Stimulated activated naive CD8-positive, alpha-beta T cell treated with anti-CD3 and anti-CD28 coated beads, Interleukin-15, amount 100 ng/mL, for 72 hours (primary cell): ENCODE results near the gene CCL17.
A peak's percentile ranks its signal among the peaks of the same experiment; 100 is the strongest.

Experiments used
- ATAC-seq: fragments of 150-1000 bp; cut with Tn5 transposase; 2 replicates; pipeline ENCODE4 v1.10.0; 2021; ENCODE audit warnings: mild to moderate bottlenecking, moderate library complexity
- DNase-seq, 2 donors: peaks; one replicate each; pipeline ENCODE4 v3.0.0; 2021 to 2022
- H3K27ac Mint-ChIP-seq, 2 donors: one replicate each; pipeline ENCODE4 v1.8.0; 2022; ENCODE audit warnings: mild to moderate bottlenecking in 2 of 2, mixed read lengths in 2 of 2, moderate library complexity in 2 of 2
- H3K27me3 Mint-ChIP-seq: one replicate; pipeline ENCODE4 v1.8.0; 2022; ENCODE audit warnings: mixed read lengths
- H3K4me1 Mint-ChIP-seq: one replicate; pipeline ENCODE4 v1.8.0; 2022; ENCODE audit warnings: mild to moderate bottlenecking, mixed read lengths
- H3K4me3 Mint-ChIP-seq, 2 donors: one replicate each; pipeline ENCODE4 v1.8.0; 2022; ENCODE audit warnings: mild to moderate bottlenecking in 2 of 2, mixed read lengths in 2 of 2, moderate library complexity in 1 of 2
- H3K9me3 Mint-ChIP-seq, 2 donors: one replicate each; pipeline ENCODE4 v1.8.0; 2022; ENCODE audit warnings: mixed read lengths in 2 of 2

The CCL17 gene

GRCh38 chr16:57407521-57408353 is 3.2 kb downstream of the CCL17 start:
- no peaks in the 10 kb centered on the region for H3K9me3 Mint-ChIP-seq
- ATAC-seq (no peak), DNase-seq (no peak)
- peaks cover 15% of the 10 kb centered on the region for H3K4me1 Mint-ChIP-seq
- no peak overlapping the region for H3K27ac Mint-ChIP-seq
- no peak overlapping the region for H3K4me3 Mint-ChIP-seq
- peaks cover 8% of the 10 kb centered on the region for H3K27me3 Mint-ChIP-seq

- H3K27ac Mint-ChIP-seq: no peak overlapping the region
- H3K9me3 Mint-ChIP-seq: no peaks in the 10 kb centered on the region
- no peak overlapping the region for H3K4me3 Mint-ChIP-seq
- peaks cover 8% of the 10 kb centered on the region for H3K27me3 Mint-ChIP-seq
- H3K4me1 Mint-ChIP-seq: peaks cover 12% of the 10 kb centered on the region
- DNase-seq (no peak), ATAC-seq (no peak)
Observed at GRCh38 chr16:57409065-57409464, 4.5 kb downstream of the CCL17 start.

- Mint-ChIP-seq H3K27ac (no peak overlapping the region), H3K27me3 (peaks cover 5% of the 10 kb centered on the region), H3K9me3 (no peaks in the 10 kb centered on the region), H3K4me3 (no peak overlapping the region), H3K4me1 (peaks cover 6% of the 10 kb centered on the region)
- ATAC-seq: no peak
- no peak for DNase-seq
Observed at GRCh38 chr16:57409870-57410587, 5.5 kb downstream of the CCL17 start.

GRCh38 chr16:57411362-57411976 is 6.9 kb downstream of the CCL17 start:
- no peak overlapping the region for H3K27ac Mint-ChIP-seq
- no peak for DNase-seq
- peaks cover 4% of the 10 kb centered on the region for H3K4me1 Mint-ChIP-seq
- no peak for ATAC-seq
- no peaks in the 10 kb centered on the region for H3K27me3 Mint-ChIP-seq
- no peak overlapping the region for H3K4me3 Mint-ChIP-seq
- no peaks in the 10 kb centered on the region for H3K9me3 Mint-ChIP-seq

GRCh38 chr16:57412584-57412983 is 8.0 kb downstream of the CCL17 start:
- Mint-ChIP-seq H3K4me1 (peaks cover 15% of the 10 kb centered on the region), H3K27me3 (no peaks in the 10 kb centered on the region), H3K27ac (no peak overlapping the region), H3K4me3 (no peak overlapping the region), H3K9me3 (no peaks in the 10 kb centered on the region)
- no peak for DNase-seq
- ATAC-seq: no peak

GRCh38 chr16:57413301-57413730 is 8.7 kb downstream of the CCL17 start:
- H3K27me3 Mint-ChIP-seq: no peaks in the 10 kb centered on the region
- no peak overlapping the region for H3K27ac Mint-ChIP-seq
- H3K4me3 Mint-ChIP-seq: no peak overlapping the region
- ATAC-seq (no peak), DNase-seq (no peak)
- H3K4me1 Mint-ChIP-seq: peaks cover 21% of the 10 kb centered on the region
- H3K9me3 Mint-ChIP-seq: no peaks in the 10 kb centered on the region

- no peak overlapping the region for H3K27ac Mint-ChIP-seq
- ATAC-seq (no peak), DNase-seq (no peak)
- H3K4me3 Mint-ChIP-seq: no peak overlapping the region
- peaks cover 25% of the 10 kb centered on the region for H3K4me1 Mint-ChIP-seq
- no peaks in the 10 kb centered on the region for H3K27me3 Mint-ChIP-seq
- H3K9me3 Mint-ChIP-seq: no peaks in the 10 kb centered on the region
Observed at GRCh38 chr16:57413733-57414132, 9.2 kb downstream of the CCL17 start.

GRCh38 chr16:57416084-57416483 is 11.5 kb downstream of the CCL17 start:
- Mint-ChIP-seq H3K9me3 (no peaks in the 10 kb centered on the region), H3K4me3 (no peak overlapping the region), H3K27ac (peak overlapping the region in 1 of 2 donors; percentile 99), H3K27me3 (no peaks in the 10 kb centered on the region), H3K4me1 (peaks cover 37% of the 10 kb centered on the region)
- DNase-seq (no peak), ATAC-seq (no peak)

- Mint-ChIP-seq H3K27me3 (no peaks in the 10 kb centered on the region), H3K27ac (peak overlapping the region; percentile 45 to 71), H3K4me3 (peak overlapping the region in 1 of 2 donors; percentile 11), H3K4me1 (peaks cover 44% of the 10 kb centered on the region), H3K9me3 (no peaks in the 10 kb centered on the region)
- no peak for ATAC-seq
- no peak for DNase-seq
Observed at GRCh38 chr16:57419506-57419905, 14.9 kb downstream of the CCL17 start.

GRCh38 chr16:57422026-57422944 is 17.7 kb downstream of the CCL17 start:
- Mint-ChIP-seq H3K9me3 (no peaks in the 10 kb centered on the region), H3K27ac (peak overlapping the region in 1 of 2 donors; percentile 86), H3K4me1 (peaks cover 32% of the 10 kb centered on the region), H3K27me3 (no peaks in the 10 kb centered on the region), H3K4me3 (no peak overlapping the region)
- DNase-seq: no peak
- no peak for ATAC-seq

GRCh38 chr16:57423152-57423551 is 18.6 kb downstream of the CCL17 start:
- DNase-seq (no peak), ATAC-seq (no peak)
- Mint-ChIP-seq H3K27ac (no peak overlapping the region), H3K4me3 (no peak overlapping the region), H3K27me3 (no peaks in the 10 kb centered on the region), H3K4me1 (peaks cover 24% of the 10 kb centered on the region), H3K9me3 (no peaks in the 10 kb centered on the region)

- Mint-ChIP-seq H3K27ac (no peak overlapping the region), H3K27me3 (no peaks in the 10 kb centered on the region), H3K9me3 (no peaks in the 10 kb centered on the region), H3K4me3 (no peak overlapping the region), H3K4me1 (peaks cover 15% of the 10 kb centered on the region)
- ATAC-seq: no peak
- DNase-seq: no peak
Observed at GRCh38 chr16:57424583-57424982, 20.0 kb downstream of the CCL17 start.

GRCh38 chr16:57426356-57426755 is 21.8 kb downstream of the CCL17 start:
- Mint-ChIP-seq H3K27me3 (no peaks in the 10 kb centered on the region), H3K9me3 (no peaks in the 10 kb centered on the region), H3K4me1 (peaks cover 12% of the 10 kb centered on the region), H3K4me3 (no peak overlapping the region), H3K27ac (no peak overlapping the region)
- DNase-seq (no peak), ATAC-seq (no peak)

- H3K27ac Mint-ChIP-seq: peak overlapping the region in 1 of 2 donors; percentile 21
- no peaks in the 10 kb centered on the region for H3K9me3 Mint-ChIP-seq
- H3K4me3 Mint-ChIP-seq: no peak overlapping the region
- DNase-seq (no peak), ATAC-seq (no peak)
- peaks cover 9% of the 10 kb centered on the region for H3K4me1 Mint-ChIP-seq
- no peaks in the 10 kb centered on the region for H3K27me3 Mint-ChIP-seq
Observed at GRCh38 chr16:57427307-57427706, 22.7 kb downstream of the CCL17 start.

- H3K4me1 Mint-ChIP-seq: peaks cover 7% of the 10 kb centered on the region
- H3K9me3 Mint-ChIP-seq: no peaks in the 10 kb centered on the region
- no peak overlapping the region for H3K4me3 Mint-ChIP-seq
- ATAC-seq (no peak), DNase-seq (no peak)
- no peaks in the 10 kb centered on the region for H3K27me3 Mint-ChIP-seq
- no peak overlapping the region for H3K27ac Mint-ChIP-seq
Observed at GRCh38 chr16:57427824-57428223, 23.3 kb downstream of the CCL17 start.
